ENCODE measurements around the gene CD86. TPM values are rescaled to one million over a fixed set of nuclear protein-coding genes. Genes with fewer than 3 reads are reported as not detected.

CD86 gene
- total and polyA plus RNA-seq, 2 of the 8 experiments (the other 6 are each of a cell fraction or from before 2014, with no cell fraction given) = 0.12 to 0.30 TPM

DNA sequence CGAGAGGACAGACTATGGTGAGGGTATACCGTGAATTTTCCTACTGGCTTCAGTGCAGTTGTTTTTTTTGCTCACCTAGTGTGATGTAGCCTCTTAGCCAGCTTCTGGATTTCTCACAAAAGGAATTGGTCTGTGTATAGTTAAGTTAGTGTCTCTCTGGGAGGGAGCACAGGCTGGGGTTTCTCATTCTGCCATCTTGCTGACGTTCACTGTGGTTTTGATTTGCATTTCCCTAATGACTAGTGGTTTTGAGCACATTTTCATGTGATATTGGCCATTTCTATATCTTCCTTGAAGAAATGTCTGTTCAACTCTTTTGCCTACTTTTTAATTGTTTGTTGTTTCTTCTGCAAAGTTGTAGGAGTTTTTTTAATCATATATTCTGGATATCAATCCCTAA, 2.2 kb upstream of the CD86 start:
- H3K23me2 ChIP-seq (ENCODE audit: low read depth, low read length) = no peaks in the 10 kb centered on the region; the same call in 1 of the 2 replicates
- no peaks in the 10 kb centered on the region for H3K27me3 ChIP-seq (replicated peaks in 1 of 4; ENCODE audit: control insufficient read depth in 3 of 4, extremely low read depth in 1 of 4, insufficient read depth in 3 of 4, low read length in 3 of 4)
- ChIA-PET POLR2A (ENCODE audit: partially characterized antibody) (no interaction called here), CTCF (ENCODE audit: partially characterized antibody) (no interaction called here)
- H4K20me1 ChIP-seq (replicated peaks in 1 of 2; ENCODE audit: control insufficient read depth in 1 of 2, insufficient read depth in 2 of 2, low read length in 2 of 2) = no peaks in the 10 kb centered on the region
- no peak overlapping the region for H3K56ac ChIP-seq (replicated peaks; ENCODE audit: insufficient read length, low read depth, low read length)
- DNase-seq (ENCODE audit: low read depth in 1 of 2, low spot score in 2 of 2) = no peak
- no peak overlapping the region for H3K14ac ChIP-seq (ENCODE audit: insufficient read length)
- H2BK12ac ChIP-seq (ENCODE audit: low read depth, low read length) = no peak overlapping the region
- no peaks in the 10 kb centered on the region for H3K36me3 ChIP-seq (ENCODE audit: control insufficient read depth in 2 of 4, insufficient read depth in 4 of 4, low read length in 3 of 4)
- H3K18ac ChIP-seq (ENCODE audit: extremely low read depth, low read length) = no peak overlapping the region
- no peak overlapping the region for H4K91ac ChIP-seq (replicated peaks; ENCODE audit: insufficient read length, low read length)
- no peak overlapping the region for H3K9ac ChIP-seq (replicated peaks in 1 of 4; ENCODE audit: extremely low read depth in 1 of 4, low read depth in 3 of 4, low read length in 3 of 4)
- FAIRE-seq = no peak
- H3K4ac ChIP-seq (replicated peaks; ENCODE audit: insufficient read length, low read depth, low read length) = no peak overlapping the region
- H3K79me1 ChIP-seq (ENCODE audit: low read depth, low read length) = no peaks in the 10 kb centered on the region
- H2BK120ac ChIP-seq (replicated peaks; ENCODE audit: low read depth, low read length) = no peak overlapping the region
- H2BK20ac ChIP-seq (ENCODE audit: low read length) = no peak overlapping the region
- no peak overlapping the region for H3K4me2 ChIP-seq (ENCODE audit: insufficient read depth in 1 of 2, low read depth in 2 of 2, low read length in 2 of 2)
- no peak overlapping the region for H4K8ac ChIP-seq (ENCODE audit: extremely low read depth, insufficient read depth, low read length)
- no peak overlapping the region for H4K5ac ChIP-seq (ENCODE audit: insufficient read length, low read depth, low read length)
- H2AK5ac ChIP-seq (ENCODE audit: low read depth, low read length) = no peak overlapping the region
- no peak overlapping the region for H3K27ac ChIP-seq (ENCODE audit: low read depth, low read length)
- H3K4me1 ChIP-seq (replicated peaks in 1 of 4; ENCODE audit: control insufficient read depth in 3 of 4, insufficient read depth in 4 of 4, low read length in 3 of 4) = no peaks in the 10 kb centered on the region
- H2AFZ ChIP-seq (ENCODE audit: low read length) = no peak overlapping the region
- no peak overlapping the region for H3K4me3 ChIP-seq (ENCODE audit: extremely low read depth in 1 of 4, insufficient read depth in 2 of 4, low read depth in 3 of 4, low read length in 4 of 4)
- WGBS, 2 experiments (ENCODE audit: extremely low coverage in 1 of 2, insufficient coverage in 1 of 2, insufficient read length in 1 of 2, insufficient replicate concordance in 2 of 2, low coverage in 1 of 2, low lambda C conversion rate in 2 of 2, missing lambda C conversion rate in 1 of 2) = 86% methylated on average over 3 of the region's 3 CpGs; no CpG with 5 or more reads in 1 of the 2 experiments
- no peaks in the 10 kb centered on the region for H3K9me3 ChIP-seq (ENCODE audit: insufficient read depth in 2 of 2, low read depth in 1 of 2, low read length in 1 of 2)
- H3K79me2 ChIP-seq (ENCODE audit: control insufficient read depth in 1 of 2, insufficient read depth in 2 of 2, low read length in 2 of 2) = no peaks in the 10 kb centered on the region
- no peak overlapping the region for H2BK15ac ChIP-seq (ENCODE audit: low read length)
- H2BK5ac ChIP-seq (ENCODE audit: low read depth, low read length) = no peak overlapping the region
- no peak overlapping the region for H3K23ac ChIP-seq (ENCODE audit: insufficient read length)
- TF ChIP-seq YY1 (IDR thresholded peaks at IDR 0.05; ENCODE audit: low read depth, low read length) = no peak
- no peak for TF ChIP-seq SIX5 (IDR thresholded peaks at IDR 0.05; ENCODE audit: low read depth, low read length)
